Upper lobe of right lung (tissue), 1 donor: ENCODE results near the gene CSH1. TPM values are rescaled to one million over a fixed set of nuclear protein-coding genes. Genes with fewer than 3 reads are reported as not detected.

Experiments used
- ATAC-seq: fragments of 200-7000 bp; cut with Tn5 transposase; one replicate; pipeline ENCODE4 v1.9.1; 2020; ENCODE audit warnings: mild to moderate bottlenecking, moderate library complexity
- DNase-seq: peaks from one replicate; pipeline ENCODE4 v3.0.0-alpha.2; 2020
- H3K27ac ChIP-seq: fragments of 200-600 bp; one replicate; pipeline ENCODE4 v1.8.0; 2022
- H3K27me3 ChIP-seq: fragments of 200-600 bp; one replicate; pipeline ENCODE4 v1.8.0; 2022; ENCODE audit warnings: mild to moderate bottlenecking
- H3K36me3 ChIP-seq: fragments of 200-600 bp; one replicate; pipeline ENCODE4 v1.8.0; 2022
- H3K4me1 ChIP-seq: fragments of 200-600 bp; one replicate; pipeline ENCODE4 v1.8.0; 2022
- H3K4me3 ChIP-seq: fragments of 200-600 bp; one replicate; pipeline ENCODE4 v1.8.0; 2022; ENCODE audit warnings: mild to moderate bottlenecking
- H3K9me3 ChIP-seq: fragments of 200-600 bp; one replicate; pipeline ENCODE4 v1.8.0; 2022
- intact Hi-C: fragments of 100-400 bp; cut with DNase I; formaldehyde crosslinking; loops from one replicate; pipeline ENCODE4 v1.11.0; 2022
- total RNA-seq: library from RNA; stranded (reverse); fragmentation: NEBNext Ultra II Directional; extraction: Animal tissue kit (Norgen Biotek cat#: 25700); gene quantifications from one replicate; pipeline ENCODE4 v1.2.1, GENCODE V29; 2021
- TF ChIP-seq, protein P1 (sequence below): fragments of 200-600 bp; IDR thresholded peaks from one replicate; pipeline ENCODE4 v1.8.0; 2022; ENCODE audit warnings: antibody characterized with exemption
- donor health status: DM: no; HTN: yes; CAD: no; lungs with severe emphysema.

The CSH1 gene
- total RNA-seq, 1 donor from 2014 or later = not detected

DNA sequence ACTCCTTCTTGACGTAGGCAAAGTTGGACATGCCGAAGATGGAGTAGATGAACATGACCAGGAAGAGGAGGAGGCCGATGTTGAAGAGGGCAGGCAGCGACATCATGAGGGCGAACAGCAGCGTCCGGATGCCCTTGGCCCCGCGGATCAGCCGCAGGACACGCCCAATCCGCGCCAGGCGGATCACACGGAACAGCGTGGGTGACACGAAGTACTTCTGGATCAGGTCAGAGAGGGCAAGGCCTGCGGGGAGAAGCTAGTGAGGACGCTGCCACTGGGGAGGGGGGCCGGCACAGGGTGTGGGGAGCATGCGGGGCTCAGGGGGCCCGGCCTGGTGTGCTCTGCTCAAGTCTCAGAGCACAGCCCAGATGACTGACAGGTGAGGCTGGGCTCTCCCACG lies 45.4 kb upstream of the CSH1 start:
- no peak for DNase-seq
- intact Hi-C loops = no loop called here

DNA sequence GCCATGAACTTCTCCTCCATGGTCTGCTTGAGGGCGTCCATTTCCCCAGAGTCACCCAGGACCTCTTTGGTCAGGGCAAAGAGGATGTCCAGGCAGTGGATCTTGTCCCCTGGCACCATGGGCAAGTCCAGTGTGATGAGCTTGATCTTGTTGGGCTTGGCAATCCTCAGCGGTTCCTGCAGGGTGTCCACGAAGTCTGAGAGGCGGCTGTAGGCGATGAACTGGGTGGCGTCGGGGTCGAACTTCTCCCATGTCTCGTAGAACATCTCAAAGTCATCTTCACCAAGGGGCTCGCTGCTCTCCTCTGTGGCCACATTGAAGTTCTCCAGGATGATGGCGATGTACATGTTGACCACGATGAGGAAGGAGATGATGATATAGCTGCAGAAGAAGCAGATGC lies 44.8 kb upstream of the CSH1 start:
- no peaks in the 10 kb centered on the region for H3K9me3 ChIP-seq
- intact Hi-C loops = no loop called here
- H3K27ac ChIP-seq = no peak overlapping the region
- ATAC-seq = no peak
- H3K4me1 ChIP-seq = no peaks in the 10 kb centered on the region
- no peaks in the 10 kb centered on the region for H3K36me3 ChIP-seq
- H3K27me3 ChIP-seq = no peaks in the 10 kb centered on the region
- no peak overlapping the region for H3K4me3 ChIP-seq
- DNase-seq = no peak
- TF ChIP-seq, protein P1, sequence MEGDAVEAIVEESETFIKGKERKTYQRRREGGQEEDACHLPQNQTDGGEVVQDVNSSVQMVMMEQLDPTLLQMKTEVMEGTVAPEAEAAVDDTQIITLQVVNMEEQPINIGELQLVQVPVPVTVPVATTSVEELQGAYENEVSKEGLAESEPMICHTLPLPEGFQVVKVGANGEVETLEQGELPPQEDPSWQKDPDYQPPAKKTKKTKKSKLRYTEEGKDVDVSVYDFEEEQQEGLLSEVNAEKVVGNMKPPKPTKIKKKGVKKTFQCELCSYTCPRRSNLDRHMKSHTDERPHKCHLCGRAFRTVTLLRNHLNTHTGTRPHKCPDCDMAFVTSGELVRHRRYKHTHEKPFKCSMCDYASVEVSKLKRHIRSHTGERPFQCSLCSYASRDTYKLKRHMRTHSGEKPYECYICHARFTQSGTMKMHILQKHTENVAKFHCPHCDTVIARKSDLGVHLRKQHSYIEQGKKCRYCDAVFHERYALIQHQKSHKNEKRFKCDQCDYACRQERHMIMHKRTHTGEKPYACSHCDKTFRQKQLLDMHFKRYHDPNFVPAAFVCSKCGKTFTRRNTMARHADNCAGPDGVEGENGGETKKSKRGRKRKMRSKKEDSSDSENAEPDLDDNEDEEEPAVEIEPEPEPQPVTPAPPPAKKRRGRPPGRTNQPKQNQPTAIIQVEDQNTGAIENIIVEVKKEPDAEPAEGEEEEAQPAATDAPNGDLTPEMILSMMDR = no peak

More for the DNA sequence above, 45.4 kb upstream of the CSH1 start:
- Histone ChIP-seq H3K4me3 (no peak overlapping the region), H3K36me3 (no peaks in the 10 kb centered on the region), H3K27ac (no peak overlapping the region), H3K27me3 (no peaks in the 10 kb centered on the region), H3K4me1 (peaks cover 4% of the 10 kb centered on the region), H3K9me3 (no peaks in the 10 kb centered on the region)
- ATAC-seq = no peak
- TF ChIP-seq, protein P1 = no peak

DNA sequence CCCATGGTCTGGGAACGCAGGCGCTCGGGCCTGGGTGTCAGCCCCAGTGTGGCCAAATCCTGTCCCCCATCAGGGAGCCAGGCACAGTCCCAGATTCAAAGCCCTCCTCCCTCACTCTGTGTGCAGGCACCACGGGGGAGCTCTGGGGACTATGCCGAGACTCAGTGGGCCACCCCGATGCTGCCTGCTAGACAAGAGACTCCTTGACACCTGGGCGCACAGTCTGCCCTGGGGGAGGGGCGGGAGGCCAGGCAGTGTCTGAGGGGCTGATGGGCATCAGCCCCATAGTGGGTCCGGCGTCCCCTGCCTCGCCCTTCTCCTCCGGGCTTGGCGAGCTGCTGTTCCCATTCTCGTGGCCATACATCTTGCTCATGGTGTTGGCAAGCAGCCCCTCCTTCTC lies 44.2 kb upstream of the CSH1 start:
- no peaks in the 10 kb centered on the region for H3K4me1 ChIP-seq
- ATAC-seq (no peak), DNase-seq (no peak)
- H3K9me3 ChIP-seq = no peaks in the 10 kb centered on the region
- TF ChIP-seq, protein P1 = no peak
- intact Hi-C loops = no loop called here
- no peak overlapping the region for H3K4me3 ChIP-seq
- no peaks in the 10 kb centered on the region for H3K27me3 ChIP-seq
- H3K27ac ChIP-seq = no peak overlapping the region
- no peaks in the 10 kb centered on the region for H3K36me3 ChIP-seq

DNA sequence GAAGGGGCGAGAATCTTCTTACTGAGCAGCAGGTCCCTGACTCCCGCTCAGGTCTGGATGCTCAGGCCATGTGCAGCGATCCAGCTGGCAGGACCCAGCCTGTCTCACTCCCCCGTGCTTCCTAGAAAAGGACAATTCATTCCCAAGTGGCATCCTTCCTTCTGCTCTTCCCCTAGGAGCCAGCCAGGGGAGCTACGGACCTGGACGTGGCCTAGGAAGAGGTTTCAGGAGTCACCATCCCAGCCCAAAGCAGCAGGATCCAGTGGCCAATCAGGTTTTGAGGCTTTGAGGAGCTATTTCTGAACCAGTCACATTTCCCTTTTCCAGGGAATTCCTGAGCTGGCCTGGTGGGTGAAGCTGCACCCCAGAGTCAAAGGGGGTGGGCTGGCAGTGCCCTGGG lies 43.5 kb upstream of the CSH1 start:
- H3K4me3 ChIP-seq = no peak overlapping the region
- H3K27me3 ChIP-seq = no peaks in the 10 kb centered on the region
- H3K9me3 ChIP-seq = no peaks in the 10 kb centered on the region
- H3K36me3 ChIP-seq = no peaks in the 10 kb centered on the region
- DNase-seq (no peak), ATAC-seq (no peak)
- H3K4me1 ChIP-seq = no peaks in the 10 kb centered on the region
- no peak overlapping the region for H3K27ac ChIP-seq
- TF ChIP-seq, protein P1 = no peak
- intact Hi-C loops = no loop called here

DNA sequence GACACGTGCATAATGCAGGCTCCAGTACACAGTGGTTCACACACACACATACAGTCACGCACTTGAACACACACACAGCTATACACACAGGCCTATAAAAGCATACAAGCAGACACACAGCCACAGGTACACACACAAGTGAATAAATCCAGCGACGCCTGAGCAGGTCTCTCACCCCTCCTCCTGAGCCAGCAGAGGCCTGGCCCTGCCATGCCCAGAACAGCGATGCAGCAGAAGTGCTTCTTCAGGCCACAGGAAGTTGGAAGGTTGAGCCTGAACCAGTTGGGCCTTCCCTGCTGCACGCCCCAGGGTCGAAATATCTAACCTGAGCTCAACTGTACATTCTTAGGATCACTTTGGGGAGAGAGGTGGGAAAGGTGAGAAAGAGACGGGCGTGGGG lies 43.0 kb upstream of the CSH1 start:
- intact Hi-C loops = no loop called here
- no peaks in the 10 kb centered on the region for H3K27me3 ChIP-seq
- H3K9me3 ChIP-seq = no peaks in the 10 kb centered on the region
- ATAC-seq (no peak), DNase-seq (no peak)
- no peaks in the 10 kb centered on the region for H3K36me3 ChIP-seq
- TF ChIP-seq, protein P1 = no peak
- H3K4me1 ChIP-seq = no peaks in the 10 kb centered on the region
- no peak overlapping the region for H3K4me3 ChIP-seq
- no peak overlapping the region for H3K27ac ChIP-seq

DNA sequence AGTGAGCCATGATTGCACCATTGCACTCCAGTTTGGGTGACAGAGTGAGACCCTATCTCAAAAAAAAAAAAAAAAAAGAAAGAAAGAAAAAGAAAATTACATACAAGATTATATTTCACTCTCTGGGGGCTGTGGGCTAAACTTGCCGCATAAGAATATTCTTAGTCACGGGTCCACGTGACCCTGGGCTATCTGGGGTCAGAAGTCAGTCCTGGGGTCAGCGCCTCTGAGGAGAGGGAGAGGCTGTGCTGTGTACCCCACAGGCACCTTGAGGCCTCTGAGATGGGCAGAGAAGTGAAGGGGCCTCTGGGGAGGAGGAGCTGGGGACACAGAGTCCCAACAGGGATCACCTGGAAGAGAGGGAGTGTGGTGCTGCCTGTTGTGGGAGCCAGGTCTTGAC lies 41.5 kb upstream of the CSH1 start:
- no peaks in the 10 kb centered on the region for H3K36me3 ChIP-seq
- ATAC-seq (no peak), DNase-seq (no peak)
- intact Hi-C loops = no loop called here
- no peaks in the 10 kb centered on the region for H3K9me3 ChIP-seq
- no peaks in the 10 kb centered on the region for H3K4me1 ChIP-seq
- no peaks in the 10 kb centered on the region for H3K27me3 ChIP-seq
- H3K27ac ChIP-seq = no peak overlapping the region
- H3K4me3 ChIP-seq = no peak overlapping the region
- TF ChIP-seq, protein P1 = no peak
